Loucy (cell line): ENCODE data around the gene KRTAP10-9.
"Not testable (repeated sequence)": the region's sequence is repeated elsewhere in the genome, so short reads cannot be mapped to it uniquely, and the experiment has no call there.

Source experiments
- H2AFZ ChIP-seq: fragments of 200-600 bp; sonication (generic); 2 replicates; pipeline ENCODE4 v1.6.0; 2016; ENCODE audit warnings: antibody characterized with exemption, mild to moderate bottlenecking, low read length, moderate library complexity
- H3F3A ChIP-seq: fragments of 200-600 bp; 2 replicates; pipeline ENCODE4 v1.6.0; 2016; ENCODE audit warnings: antibody characterized with exemption, low read depth, mild to moderate bottlenecking
- H3K27me3 ChIP-seq: fragments of 200-600 bp; sonication (generic); 2 replicates; pipeline ENCODE4 v1.6.1; 2014; ENCODE audit warnings: low read length, mild to moderate bottlenecking; ENCODE audit not compliant: insufficient read depth, poor library complexity, severe bottlenecking
- H3K36me3 ChIP-seq: fragments of 200-600 bp; sonication (generic); 2 replicates; pipeline ENCODE4 v1.6.1; 2016; ENCODE audit warnings: low read length; ENCODE audit not compliant: insufficient read depth
- H3K4me1 ChIP-seq: fragments of 200-600 bp; sonication (generic); 2 replicates; pipeline ENCODE4 v1.5.1; 2014; ENCODE audit warnings: low read length, mild to moderate bottlenecking; ENCODE audit not compliant: insufficient read depth, poor library complexity, severe bottlenecking
- H3K4me2 ChIP-seq: fragments of 200-600 bp; sonication (generic); 2 replicates; pipeline ENCODE4 v1.6.0; 2014; ENCODE audit warnings: antibody characterized with exemption, low read length, low read depth, mild to moderate bottlenecking; ENCODE audit not compliant: poor library complexity, severe bottlenecking
- H3K4me3 ChIP-seq: fragments of 200-600 bp; sonication (generic); 2 replicates; pipeline ENCODE4 v1.5.1; 2014; ENCODE audit warnings: low read length, mild to moderate bottlenecking, mixed read lengths; ENCODE audit not compliant: poor library complexity, severe bottlenecking
- H3K79me2 ChIP-seq: fragments of 200-600 bp; sonication (generic); 2 replicates; pipeline ENCODE4 v1.6.1; 2014; ENCODE audit warnings: low read length; ENCODE audit not compliant: insufficient read depth
- H3K9ac ChIP-seq: fragments of 200-600 bp; sonication (generic); 2 replicates; pipeline ENCODE4 v1.6.0; 2014; ENCODE audit warnings: mild to moderate bottlenecking, low read depth, low read length, moderate library complexity; ENCODE audit not compliant: poor library complexity, severe bottlenecking
- H3K9me2 ChIP-seq: fragments of 200-600 bp; sonication (generic); replicated peaks from 2 replicates; pipeline ENCODE4 v1.6.1; 2016; ENCODE audit warnings: low read depth, low read length, mixed read lengths
- H3K9me3 ChIP-seq: fragments of 200-600 bp; sonication (generic); 2 replicates; pipeline ENCODE4 v1.6.1; 2014; ENCODE audit warnings: mild to moderate bottlenecking, antibody characterized with exemption, low read length, low read depth; ENCODE audit not compliant: insufficient read depth
- H4K20me1 ChIP-seq: fragments of 200-600 bp; sonication (generic); 2 replicates; pipeline ENCODE4 v1.6.0; 2014; ENCODE audit warnings: antibody characterized with exemption, low read length, mild to moderate bottlenecking; ENCODE audit not compliant: insufficient read depth, poor library complexity, severe bottlenecking
- EZH2phosphoT487 ChIP-seq: fragments of 200-600 bp; IDR thresholded peaks from 2 replicates; pipeline ENCODE4 v1.6.1; 2018; ENCODE audit warnings: antibody characterized with exemption, mild to moderate bottlenecking, moderate library complexity, borderline replicate concordance
- TF ChIP-seq, protein P1 (sequence below): fragments of 200-600 bp; sonication (generic); conservative IDR thresholded peaks from 2 replicates; pipeline ENCODE4 v1.5.1; 2014; ENCODE audit warnings: mild to moderate bottlenecking, antibody characterized with exemption, low read length

KRTAP10-9 gene

DNA sequence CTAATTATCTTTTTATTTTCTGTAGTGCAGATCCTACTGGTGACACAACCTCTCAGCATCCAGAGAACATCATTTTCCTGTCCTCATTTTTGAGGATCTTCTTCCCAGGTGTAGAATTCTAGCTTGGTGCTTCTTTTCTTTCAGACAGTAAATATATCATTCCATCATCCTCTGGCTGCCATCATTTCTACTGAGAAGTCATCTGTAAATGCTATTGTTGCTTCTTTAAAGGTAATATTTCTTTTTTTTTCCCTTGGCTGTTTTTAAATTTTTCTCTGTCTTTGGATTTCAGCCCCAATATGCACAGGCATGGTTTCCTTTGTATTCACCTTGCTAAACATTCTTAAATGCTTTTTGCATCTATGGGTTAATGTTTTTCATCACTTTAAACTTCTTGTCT, 3.3 kb upstream of the KRTAP10-9 start:
- Histone ChIP-seq H3K4me2 (no peak overlapping the region), H3K79me2 (no peaks in the 10 kb centered on the region), H3K27me3 (no peaks in the 10 kb centered on the region), H3K9me3 (peaks cover 12% of the 10 kb centered on the region; the same call in 1 of the 2 replicates), H3K9me2 (no peaks in the 10 kb centered on the region), H3K9ac (no peak overlapping the region), H4K20me1 (no peaks in the 10 kb centered on the region), H2AFZ (no peak overlapping the region), H3K4me1 (no peaks in the 10 kb centered on the region), H3F3A (no peaks in the 10 kb centered on the region), H3K4me3 (no peak overlapping the region), H3K36me3 (no peaks in the 10 kb centered on the region)
- TF ChIP-seq EZH2phosphoT487, result no peak
- TF ChIP-seq, protein P1, sequence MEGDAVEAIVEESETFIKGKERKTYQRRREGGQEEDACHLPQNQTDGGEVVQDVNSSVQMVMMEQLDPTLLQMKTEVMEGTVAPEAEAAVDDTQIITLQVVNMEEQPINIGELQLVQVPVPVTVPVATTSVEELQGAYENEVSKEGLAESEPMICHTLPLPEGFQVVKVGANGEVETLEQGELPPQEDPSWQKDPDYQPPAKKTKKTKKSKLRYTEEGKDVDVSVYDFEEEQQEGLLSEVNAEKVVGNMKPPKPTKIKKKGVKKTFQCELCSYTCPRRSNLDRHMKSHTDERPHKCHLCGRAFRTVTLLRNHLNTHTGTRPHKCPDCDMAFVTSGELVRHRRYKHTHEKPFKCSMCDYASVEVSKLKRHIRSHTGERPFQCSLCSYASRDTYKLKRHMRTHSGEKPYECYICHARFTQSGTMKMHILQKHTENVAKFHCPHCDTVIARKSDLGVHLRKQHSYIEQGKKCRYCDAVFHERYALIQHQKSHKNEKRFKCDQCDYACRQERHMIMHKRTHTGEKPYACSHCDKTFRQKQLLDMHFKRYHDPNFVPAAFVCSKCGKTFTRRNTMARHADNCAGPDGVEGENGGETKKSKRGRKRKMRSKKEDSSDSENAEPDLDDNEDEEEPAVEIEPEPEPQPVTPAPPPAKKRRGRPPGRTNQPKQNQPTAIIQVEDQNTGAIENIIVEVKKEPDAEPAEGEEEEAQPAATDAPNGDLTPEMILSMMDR, result no peak

DNA sequence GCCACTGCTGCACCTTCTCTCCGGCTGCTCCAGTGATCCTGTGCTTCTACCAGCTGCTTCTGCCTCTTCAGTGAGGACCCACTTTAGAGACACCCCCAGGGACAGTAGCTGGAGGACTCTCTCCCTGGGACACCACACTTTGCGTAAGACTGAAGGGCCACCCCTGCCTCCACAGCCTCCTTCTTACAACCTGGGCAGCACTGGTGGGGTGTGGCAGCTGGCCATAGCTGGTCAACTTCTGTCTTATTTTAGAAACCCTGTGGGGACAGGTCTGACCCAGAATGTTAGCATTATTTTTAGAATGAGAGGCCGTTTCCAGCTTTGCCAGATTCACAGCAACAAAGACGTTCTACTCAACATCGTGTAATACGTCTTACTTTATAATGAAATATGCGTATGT, 1.1 kb upstream of the KRTAP10-9 start:
- H3K9me2 ChIP-seq, result no peaks in the 10 kb centered on the region
- H3K27me3 ChIP-seq, result no peaks in the 10 kb centered on the region
- no peak overlapping the region for H3K4me3 ChIP-seq
- H4K20me1 ChIP-seq, result no peaks in the 10 kb centered on the region
- H3K36me3 ChIP-seq, result no peaks in the 10 kb centered on the region
- no peak for TF ChIP-seq EZH2phosphoT487
- TF ChIP-seq, protein P1, result no peak
- no peak overlapping the region for H3K9ac ChIP-seq
- H3F3A ChIP-seq, result no peaks in the 10 kb centered on the region
- H3K4me1 ChIP-seq, result no peaks in the 10 kb centered on the region
- peaks cover 17% of the 10 kb centered on the region; the same call in 1 of the 2 replicates for H3K9me3 ChIP-seq
- H2AFZ ChIP-seq, result no peak overlapping the region
- no peaks in the 10 kb centered on the region for H3K79me2 ChIP-seq
- H3K4me2 ChIP-seq, result no peak overlapping the region

DNA sequence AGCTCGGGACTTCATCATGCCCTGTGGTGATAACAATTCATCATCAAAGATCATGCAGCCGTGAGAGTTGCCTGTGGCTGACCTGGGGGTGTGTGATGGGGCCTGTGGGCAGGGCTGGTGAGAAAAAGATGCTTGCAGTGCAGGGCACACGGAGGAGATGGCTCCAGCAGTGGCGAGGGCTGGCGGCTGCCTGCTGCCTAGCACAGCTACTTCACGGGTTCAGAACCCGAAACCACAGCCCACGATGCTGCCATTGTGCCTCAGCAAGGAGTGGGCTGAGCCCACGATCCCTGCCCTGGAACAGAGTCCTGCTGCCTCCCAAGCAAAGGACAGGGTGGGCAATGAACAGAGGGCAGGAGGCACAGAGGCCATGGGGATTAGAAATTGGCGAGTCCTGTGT, 631 bp upstream of the KRTAP10-9 start:
- Histone ChIP-seq H3K27me3 (no peaks in the 10 kb centered on the region), H3K9me3 (peaks cover 19% of the 10 kb centered on the region; the same call in 1 of the 2 replicates), H3K4me1 (no peaks in the 10 kb centered on the region), H2AFZ (no peak overlapping the region), H4K20me1 (no peaks in the 10 kb centered on the region), H3K9me2 (no peaks in the 10 kb centered on the region), H3K9ac (no peak overlapping the region), H3K79me2 (no peaks in the 10 kb centered on the region), H3F3A (no peaks in the 10 kb centered on the region), H3K4me2 (no peak overlapping the region), H3K4me3 (no peak overlapping the region), H3K36me3 (no peaks in the 10 kb centered on the region)
- no peak for TF ChIP-seq EZH2phosphoT487
- TF ChIP-seq, protein P1, result no peak

DNA sequence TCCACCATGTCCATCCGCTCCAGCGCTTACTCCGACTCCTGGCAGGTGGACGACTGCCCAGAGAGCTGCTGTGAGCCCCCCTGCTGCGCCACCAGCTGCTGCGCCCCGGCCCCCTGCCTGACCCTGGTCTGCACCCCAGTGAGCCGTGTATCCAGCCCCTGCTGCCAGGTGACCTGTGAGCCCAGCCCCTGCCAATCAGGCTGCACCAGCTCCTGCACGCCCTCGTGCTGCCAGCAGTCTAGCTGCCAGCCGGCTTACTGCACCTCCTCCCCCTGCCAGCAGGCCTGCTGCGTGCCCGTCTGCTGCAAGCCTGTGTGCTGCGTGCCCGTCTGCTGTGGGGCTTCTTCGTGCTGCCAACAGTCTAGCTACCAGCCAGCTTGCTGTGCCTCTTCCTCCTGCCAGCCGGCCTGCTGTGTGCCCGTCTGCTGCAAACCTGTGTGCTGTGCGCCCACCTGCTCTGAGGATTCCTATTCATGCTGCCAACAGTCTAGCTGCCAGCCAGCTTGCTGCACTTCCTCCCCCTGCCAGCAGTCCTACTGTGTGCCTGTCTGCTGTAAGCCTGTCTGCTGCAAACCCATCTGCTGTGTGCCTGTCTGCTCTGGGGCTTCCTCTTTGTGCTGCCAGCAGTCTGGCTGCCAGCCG, 409 bp downstream of the KRTAP10-9 start:
- H3K9me2 ChIP-seq, H3K4me3 ChIP-seq, H3K4me1 ChIP-seq, H3K4me2 ChIP-seq, H3K36me3 ChIP-seq, H2AFZ ChIP-seq, H3K79me2 ChIP-seq, H3F3A ChIP-seq, H3K9ac ChIP-seq, H4K20me1 ChIP-seq, H3K27me3 ChIP-seq: not testable (repeated sequence)
- H3K9me3 ChIP-seq, result peaks cover 21% of the 10 kb centered on the region; the same call in 1 of the 2 replicates

DNA sequence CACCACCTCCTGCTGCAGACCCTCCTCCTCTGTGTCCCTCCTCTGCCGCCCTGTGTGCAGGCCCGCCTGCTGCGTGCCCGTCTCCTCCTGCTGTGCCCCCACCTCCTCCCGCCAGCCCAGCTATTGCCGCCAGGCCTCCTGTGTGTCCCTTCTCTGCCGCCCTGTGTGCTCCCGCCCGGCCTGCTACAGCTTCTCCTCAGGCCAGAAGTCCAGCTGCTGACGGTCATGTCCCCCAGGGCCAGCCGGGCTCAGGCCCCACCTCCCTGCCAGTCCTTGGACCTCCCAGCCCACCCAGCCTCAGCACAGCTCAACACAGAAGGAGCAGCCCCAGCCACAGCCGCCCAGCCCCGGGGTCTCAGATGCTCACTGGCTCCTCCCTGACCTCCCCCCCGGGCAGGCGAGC, 939 bp downstream of the KRTAP10-9 start:
- not testable (repeated sequence) for H3K9me2 ChIP-seq, H3K27me3 ChIP-seq, H3K9ac ChIP-seq, H3K4me1 ChIP-seq, H3K4me3 ChIP-seq, H3K4me2 ChIP-seq, H3K36me3 ChIP-seq, H3K79me2 ChIP-seq, H2AFZ ChIP-seq, H3F3A ChIP-seq, H4K20me1 ChIP-seq
- peaks cover 22% of the 10 kb centered on the region; the same call in 1 of the 2 replicates for H3K9me3 ChIP-seq
